Measurements from ENCODE around the gene DNER. TPM values are rescaled to one million over a fixed set of nuclear protein-coding genes. Genes with fewer than 3 reads are reported as not detected.
"Not testable (repeated sequence)": the region's sequence is repeated elsewhere in the genome, so short reads cannot be mapped to it uniquely, and the experiment has no call there.

Gene DNER
- polyA plus RNA-seq, 6 donors from 2014 or later = not detected

DNA sequence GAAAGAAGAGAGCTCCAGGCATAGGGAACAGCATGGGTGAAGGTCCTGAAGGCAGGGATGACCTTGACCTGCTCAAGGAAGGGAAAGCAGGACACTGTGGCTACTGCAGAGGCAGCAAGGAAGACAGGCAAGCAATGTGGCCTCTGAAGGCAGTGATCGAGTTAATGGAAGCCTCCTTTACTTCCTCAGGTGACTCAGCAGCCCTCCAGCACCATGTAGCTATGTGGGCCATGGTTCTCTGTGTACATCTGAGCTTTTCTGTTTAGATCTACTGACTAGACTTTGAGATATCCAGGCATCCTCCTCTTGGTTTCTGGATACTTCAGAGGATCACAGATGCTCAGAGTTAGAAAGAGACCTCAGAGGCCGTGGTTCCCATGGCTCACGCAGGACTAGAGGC is 336.0 kb downstream of the DNER start:
- Mint-ChIP-seq H3K9me3 (peaks cover 0 to 12% (median 6%) of the 10 kb centered on the region in 7 donors), H3K36me3 (peaks cover 0 to 8% of the 10 kb centered on the region in 2 donors), H3K27ac (no peak overlapping the region), H3K27me3 (peaks cover under 1 to 13% (median 12%) of the 10 kb centered on the region in 3 donors), H3K4me3 (no peak overlapping the region), H3K4me1 (no peaks in the 10 kb centered on the region)
- DNase-seq (no peak), ATAC-seq (ENCODE audit: low read depth in 2 of 2) (no peak)

DNA sequence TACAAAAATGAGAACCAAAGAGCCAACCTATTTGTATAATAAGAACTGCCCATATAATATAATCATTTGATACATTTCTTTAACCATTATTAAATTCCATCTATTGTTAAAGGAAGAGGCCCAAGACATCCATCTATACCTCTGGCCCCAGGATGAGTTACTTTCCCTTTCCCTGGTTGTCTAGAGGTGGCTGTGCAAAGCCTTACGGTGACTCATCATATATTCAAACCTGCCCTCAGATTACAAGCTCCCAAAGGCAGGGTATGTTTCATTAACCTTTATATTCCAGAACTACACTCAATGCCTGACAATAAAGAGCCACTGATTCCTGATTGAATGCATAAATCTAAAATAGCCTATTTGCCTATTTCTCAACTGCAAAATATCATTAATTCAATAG is 337.5 kb downstream of the DNER start:
- Mint-ChIP-seq H3K27ac (no peak overlapping the region), H3K36me3 (no peaks in the 10 kb centered on the region), H3K9me3 (peaks cover 0 to 11% (median 2%) of the 10 kb centered on the region in 7 donors), H3K4me1 (no peaks in the 10 kb centered on the region), H3K4me3 (no peak overlapping the region), H3K27me3 (peaks cover 12 to 26% (median 25%) of the 10 kb centered on the region in 3 donors)
- ATAC-seq (ENCODE audit: low read depth in 2 of 2) (no peak), DNase-seq (no peak)

DNA sequence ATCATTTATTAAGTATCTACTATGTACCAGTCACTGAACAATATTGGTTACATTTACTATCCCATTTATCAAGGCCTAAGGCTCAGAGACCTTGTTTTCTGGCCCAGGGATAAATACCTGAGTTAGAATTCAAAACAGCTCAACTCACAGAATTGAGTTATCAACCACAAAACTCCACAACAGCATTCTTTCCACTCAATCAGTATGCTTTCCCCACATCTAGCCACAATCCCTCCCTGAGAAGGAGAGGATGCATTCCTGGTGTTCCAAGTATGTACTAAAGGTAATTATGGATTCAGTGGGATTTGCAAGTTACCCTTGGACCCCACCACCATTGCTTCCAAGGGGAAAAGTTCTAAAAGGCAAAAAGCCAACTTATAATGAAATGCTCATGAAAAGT is 339.1 kb downstream of the DNER start:
- ATAC-seq (ENCODE audit: low read depth in 2 of 2) = no peak
- no peak for DNase-seq
- no peak overlapping the region for H3K27ac Mint-ChIP-seq
- no peaks in the 10 kb centered on the region for H3K36me3 Mint-ChIP-seq
- H3K4me3 Mint-ChIP-seq = no peak overlapping the region
- peaks cover 0 to 13% (median 3%) of the 10 kb centered on the region in 7 donors for H3K9me3 Mint-ChIP-seq
- H3K27me3 Mint-ChIP-seq = peaks cover 15 to 39% (median 29%) of the 10 kb centered on the region in 3 donors
- no peaks in the 10 kb centered on the region for H3K4me1 Mint-ChIP-seq

DNA sequence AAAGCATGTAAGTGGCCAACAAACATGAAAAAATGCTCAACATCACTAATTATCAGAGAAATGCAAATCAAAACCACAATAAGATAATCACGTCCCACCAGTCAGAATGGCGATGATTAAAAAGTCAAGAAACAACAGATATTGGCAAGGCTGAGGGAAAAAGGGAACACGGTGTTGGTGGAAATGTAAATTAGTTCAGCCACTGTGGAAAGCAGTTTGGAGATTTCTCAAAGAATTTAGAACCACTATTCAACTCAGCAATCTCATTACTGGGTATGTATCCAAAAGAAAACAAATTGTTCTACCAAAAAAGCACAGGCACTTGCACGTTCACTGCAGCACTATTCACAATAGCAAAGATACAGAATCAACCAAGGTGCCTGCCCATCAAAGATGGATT is 341.0 kb downstream of the DNER start:
- DNase-seq; H3K36me3 Mint-ChIP-seq; ATAC-seq (ENCODE audit: low read depth in 2 of 2); H3K4me1 Mint-ChIP-seq; H3K27ac Mint-ChIP-seq; H3K4me3 Mint-ChIP-seq: not testable (repeated sequence)
- H3K27me3 Mint-ChIP-seq = peaks cover 15 to 37% (median 20%) of the 10 kb centered on the region in 3 donors
- H3K9me3 Mint-ChIP-seq = peaks cover 0 to 15% (median 5%) of the 10 kb centered on the region in 7 donors

DNA sequence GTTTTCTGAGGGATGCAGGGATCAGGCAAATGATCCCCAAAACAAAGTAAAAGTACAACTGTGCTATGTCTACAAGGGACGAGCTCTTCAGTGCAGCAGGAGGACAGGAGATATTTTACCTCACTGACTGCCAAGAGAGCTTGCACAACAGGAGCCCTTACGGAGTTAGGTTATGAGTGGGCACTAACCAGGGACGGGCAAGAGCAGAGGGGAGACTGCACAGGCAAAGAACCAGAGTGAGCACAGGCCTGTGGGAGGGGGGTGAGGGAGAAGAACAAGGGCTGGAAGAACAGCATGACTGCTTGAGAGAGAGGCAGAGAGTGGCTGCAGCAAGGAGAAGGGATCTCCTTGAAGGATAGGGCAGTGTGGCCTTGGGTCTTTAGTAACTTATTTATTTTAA is 342.1 kb downstream of the DNER start:
- H3K27ac Mint-ChIP-seq = no peak overlapping the region
- H3K36me3 Mint-ChIP-seq = no peaks in the 10 kb centered on the region
- no peak for DNase-seq
- no peak for ATAC-seq (ENCODE audit: low read depth in 2 of 2)
- peaks cover 15 to 28% (median 16%) of the 10 kb centered on the region in 3 donors for H3K27me3 Mint-ChIP-seq
- peaks cover 0 to 18% (median 5%) of the 10 kb centered on the region in 7 donors for H3K9me3 Mint-ChIP-seq
- H3K4me1 Mint-ChIP-seq = no peaks in the 10 kb centered on the region
- no peak overlapping the region for H3K4me3 Mint-ChIP-seq

DNA sequence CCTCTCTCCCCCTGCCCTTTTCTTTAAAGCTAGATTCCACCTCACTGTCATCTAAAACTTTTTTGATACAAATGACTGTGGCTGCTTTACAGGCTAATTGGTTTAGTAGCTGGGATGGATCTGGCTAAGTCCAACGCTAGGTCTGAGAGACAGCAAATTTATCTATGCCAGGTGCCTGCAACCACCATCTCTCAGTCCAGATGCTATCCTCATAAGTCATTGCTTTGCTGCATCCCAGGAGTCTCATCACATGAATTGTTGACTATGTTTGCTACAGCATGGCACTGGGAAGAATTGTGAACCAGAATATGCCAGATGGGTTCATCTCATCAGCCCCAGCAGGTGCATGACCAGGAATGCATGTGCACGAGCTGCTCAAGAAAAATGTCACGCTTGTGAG is 343.3 kb downstream of the DNER start:
- no peak overlapping the region for H3K27ac Mint-ChIP-seq
- H3K4me1 Mint-ChIP-seq = no peaks in the 10 kb centered on the region
- no peak for ATAC-seq (ENCODE audit: low read depth in 2 of 2)
- peaks cover 0 to 18% (median 5%) of the 10 kb centered on the region in 7 donors for H3K9me3 Mint-ChIP-seq
- no peak overlapping the region for H3K4me3 Mint-ChIP-seq
- no peak for DNase-seq
- peaks cover 15 to 28% (median 16%) of the 10 kb centered on the region in 3 donors for H3K27me3 Mint-ChIP-seq
- no peaks in the 10 kb centered on the region for H3K36me3 Mint-ChIP-seq

DNA sequence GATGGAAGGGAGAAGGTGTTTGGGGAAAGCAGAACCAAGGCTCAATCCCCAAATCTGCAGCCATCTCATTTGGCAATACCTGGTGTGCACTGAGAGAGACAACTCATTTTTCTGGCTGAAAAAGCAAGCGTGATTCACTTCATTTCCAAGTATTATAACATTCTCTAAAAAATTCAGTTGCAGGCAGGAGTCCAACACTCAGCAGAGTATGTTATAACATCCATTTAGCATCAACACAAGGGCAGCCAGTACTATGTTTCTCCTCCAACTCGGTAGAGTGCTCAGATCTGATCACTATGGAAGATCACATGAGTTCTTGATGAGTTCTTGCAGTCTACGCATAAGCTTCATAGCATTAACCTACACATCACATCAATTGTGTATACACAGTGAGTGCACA is 343.8 kb downstream of the DNER start:
- no peaks in the 10 kb centered on the region for H3K4me1 Mint-ChIP-seq
- no peak overlapping the region for H3K27ac Mint-ChIP-seq
- peaks cover 16 to 28% (median 18%) of the 10 kb centered on the region in 3 donors for H3K27me3 Mint-ChIP-seq
- H3K4me3 Mint-ChIP-seq = no peak overlapping the region
- H3K36me3 Mint-ChIP-seq = no peaks in the 10 kb centered on the region
- no peak for DNase-seq
- peaks cover 0 to 18% (median 5%) of the 10 kb centered on the region in 7 donors for H3K9me3 Mint-ChIP-seq
- no peak for ATAC-seq (ENCODE audit: low read depth in 2 of 2)

DNA sequence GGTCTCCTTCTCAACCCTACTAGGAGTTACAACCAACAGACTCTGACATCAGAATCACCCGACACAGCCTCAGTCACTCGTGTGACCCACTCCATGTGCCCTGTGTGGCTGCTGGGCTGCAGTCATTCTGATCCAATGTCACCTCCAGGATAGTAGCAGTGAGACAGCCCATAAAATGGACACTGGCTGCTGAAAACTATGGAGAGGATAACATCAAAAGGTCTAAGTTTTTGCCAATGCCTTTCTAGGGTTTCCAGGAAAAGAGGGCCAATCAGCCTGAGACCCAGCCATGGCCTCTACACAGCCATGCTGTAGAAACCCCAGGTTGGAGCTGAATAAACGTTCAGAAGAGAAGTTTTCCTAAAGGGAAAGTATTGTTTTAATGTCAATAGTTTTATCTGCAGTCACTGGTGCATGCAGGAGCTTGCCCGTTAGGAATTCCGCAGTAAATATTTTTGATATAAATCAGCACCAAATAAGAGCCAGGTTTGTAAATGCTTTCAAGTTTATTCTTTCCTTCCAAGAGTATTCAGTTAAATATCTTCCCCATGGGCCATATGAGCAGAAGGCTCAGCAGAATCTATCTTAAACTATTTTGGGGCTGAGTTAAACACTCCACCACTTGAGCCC is 351.1 kb downstream of the DNER start:
- no peak for DNase-seq
- Mint-ChIP-seq H3K4me3 (no peak overlapping the region), H3K27ac (no peak overlapping the region), H3K4me1 (no peaks in the 10 kb centered on the region), H3K9me3 (peaks cover 0 to 2% (median 0%) of the 10 kb centered on the region in 7 donors), H3K27me3 (peaks cover 0 to 10% (median 5%) of the 10 kb centered on the region in 3 donors), H3K36me3 (no peaks in the 10 kb centered on the region)
- no peak for ATAC-seq (ENCODE audit: low read depth in 2 of 2)

DNA sequence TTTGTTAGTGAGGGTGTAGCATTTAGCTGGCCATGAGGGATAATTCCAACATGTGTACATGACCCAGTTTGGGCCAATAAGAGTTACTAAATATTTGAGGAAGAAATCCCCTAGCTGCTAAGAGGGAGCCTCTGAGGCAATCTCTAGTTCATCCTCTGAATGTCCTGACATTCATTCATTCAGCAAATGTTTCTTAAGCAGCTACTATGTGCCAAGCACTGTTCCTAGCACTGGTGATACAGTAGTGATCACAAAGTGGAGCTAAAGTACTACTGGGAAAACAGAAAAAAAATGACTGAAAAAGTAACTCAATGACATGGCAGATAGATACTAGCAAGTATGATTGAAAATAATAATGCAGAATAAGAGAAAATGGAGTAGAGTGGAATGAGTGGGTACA is 363.5 kb downstream of the DNER start:
- H3K27me3 Mint-ChIP-seq = peaks cover 8 to 24% (median 17%) of the 10 kb centered on the region in 3 donors

DNA sequence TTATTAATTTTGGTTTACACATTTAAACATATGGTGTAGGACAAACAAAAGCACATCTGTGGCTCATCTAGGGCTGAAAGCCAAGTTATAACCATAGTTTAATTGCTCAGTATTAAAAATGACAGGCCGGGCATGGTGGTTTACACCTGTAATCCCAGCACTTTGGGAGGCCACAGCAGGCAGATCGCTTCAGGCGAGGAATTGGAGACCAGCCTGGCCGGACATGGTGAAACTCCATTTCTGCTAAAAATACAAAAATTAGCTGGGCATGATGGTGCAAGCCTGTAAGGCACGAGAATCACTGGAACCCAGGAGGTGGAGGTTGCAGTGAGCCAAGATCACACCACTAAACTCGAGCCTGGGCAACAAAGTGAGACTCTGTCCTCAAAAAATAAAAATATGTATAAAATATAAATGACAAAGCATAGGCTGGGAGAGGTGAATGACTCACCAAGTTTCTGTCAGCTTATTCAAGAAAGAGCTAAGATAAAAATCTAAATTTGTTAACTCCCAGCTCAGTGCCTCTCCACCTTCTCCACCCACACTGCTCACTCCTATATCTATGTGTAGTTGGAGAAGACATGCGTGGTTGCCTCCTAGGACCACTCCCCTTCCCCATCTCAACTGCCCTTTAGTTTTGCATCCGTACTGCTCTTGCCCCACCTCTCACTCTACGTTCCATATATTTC is 364.1 kb downstream of the DNER start:
- H3K9me3 Mint-ChIP-seq = peaks cover 0 to 14% (median 7%) of the 10 kb centered on the region in 7 donors
- ATAC-seq (ENCODE audit: low read depth in 2 of 2) = no peak
- peaks cover 10 to 27% (median 21%) of the 10 kb centered on the region in 3 donors for H3K27me3 Mint-ChIP-seq
- DNase-seq = no peak
- no peaks in the 10 kb centered on the region for H3K36me3 Mint-ChIP-seq
- no peaks in the 10 kb centered on the region for H3K4me1 Mint-ChIP-seq
- no peak overlapping the region for H3K27ac Mint-ChIP-seq
- H3K4me3 Mint-ChIP-seq = no peak overlapping the region

More for the DNA sequence above, 363.5 kb downstream of the DNER start:
- DNase-seq = no peak
- Mint-ChIP-seq H3K27ac (no peak overlapping the region), H3K36me3 (no peaks in the 10 kb centered on the region), H3K4me1 (no peaks in the 10 kb centered on the region), H3K9me3 (peaks cover 0 to 14% (median 7%) of the 10 kb centered on the region in 7 donors), H3K4me3 (no peak overlapping the region)
- ATAC-seq (ENCODE audit: low read depth in 2 of 2) = no peak

DNA sequence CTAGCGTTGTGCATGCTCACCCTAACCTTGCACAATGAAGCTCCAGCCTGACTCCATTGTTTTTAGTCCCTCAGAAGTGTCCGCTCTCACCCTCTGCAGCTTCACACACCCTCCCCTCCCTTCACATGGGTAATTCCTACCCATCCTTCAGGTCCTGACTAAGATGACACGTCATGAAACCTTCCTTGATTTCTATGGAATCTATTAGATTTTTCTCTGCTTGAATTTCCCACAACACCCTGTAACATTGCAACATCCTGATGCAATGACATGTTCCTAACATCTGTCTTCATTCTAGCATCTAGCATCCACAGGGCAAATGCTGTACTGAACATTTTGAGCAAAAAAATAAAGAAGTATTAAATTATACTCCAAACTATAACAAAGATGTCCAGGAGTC is 366.2 kb downstream of the DNER start:
- no peak overlapping the region for H3K27ac Mint-ChIP-seq
- no peak for DNase-seq
- peaks cover 0 to 16% (median 7%) of the 10 kb centered on the region in 7 donors for H3K9me3 Mint-ChIP-seq
- H3K36me3 Mint-ChIP-seq = no peaks in the 10 kb centered on the region
- H3K27me3 Mint-ChIP-seq = peaks cover 14 to 30% (median 24%) of the 10 kb centered on the region in 3 donors
- no peak overlapping the region for H3K4me3 Mint-ChIP-seq
- no peak for ATAC-seq (ENCODE audit: low read depth in 2 of 2)
- H3K4me1 Mint-ChIP-seq = no peaks in the 10 kb centered on the region

DNA sequence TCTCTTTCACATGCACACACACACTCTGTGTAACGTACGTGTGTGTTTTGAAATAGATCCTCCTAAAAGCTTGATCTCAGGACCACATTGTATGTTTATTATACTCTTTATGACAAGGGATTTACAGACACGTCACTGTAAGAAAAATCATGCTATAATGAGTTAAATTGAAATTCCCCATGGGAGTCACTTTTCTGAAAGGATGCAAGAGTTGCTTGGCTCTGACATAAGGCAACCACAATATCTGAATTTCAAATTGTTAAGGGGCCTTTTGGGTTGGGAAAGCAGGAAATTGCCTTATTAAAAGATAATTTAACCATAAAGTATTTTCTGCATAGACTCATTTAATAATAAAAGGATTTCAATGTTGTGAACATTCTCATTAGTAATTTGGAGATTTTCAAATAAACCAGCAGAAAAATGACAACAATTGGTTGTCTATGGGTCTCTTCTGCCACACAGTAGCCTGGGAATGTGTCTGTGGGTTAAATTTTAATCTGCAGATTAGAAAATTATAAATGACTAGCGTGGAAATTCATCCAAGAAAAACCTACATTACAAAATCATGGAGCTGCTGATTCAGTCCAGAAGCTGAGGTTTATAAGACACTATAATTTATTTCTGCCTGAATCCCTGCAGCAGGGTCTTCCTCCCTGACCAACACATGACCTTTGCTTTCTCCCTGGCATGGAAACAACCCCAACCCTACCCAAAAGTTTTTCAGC is 367.4 kb downstream of the DNER start:
- Mint-ChIP-seq H3K36me3 (no peaks in the 10 kb centered on the region), H3K4me3 (no peak overlapping the region)

DNA sequence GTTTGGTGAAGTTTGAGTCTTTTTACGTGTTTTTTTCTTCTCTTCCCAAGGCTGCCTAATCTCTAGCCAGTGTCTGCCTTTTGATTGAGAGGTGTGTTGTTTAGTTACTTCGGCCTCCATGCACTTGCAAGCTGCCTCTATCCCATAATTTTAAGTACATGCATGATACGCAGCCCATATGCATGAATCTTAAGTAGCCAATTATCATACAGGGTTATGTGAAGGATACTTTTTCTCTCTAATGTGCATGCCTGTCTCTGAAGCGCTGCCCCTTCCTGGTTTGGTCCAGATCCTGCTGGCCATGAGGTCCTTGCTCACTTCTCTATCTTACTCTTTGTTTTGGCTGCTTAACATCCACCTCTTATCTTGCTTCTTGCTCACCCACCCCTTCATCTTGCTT is 369.4 kb downstream of the DNER start:
- no peak overlapping the region for H3K27ac Mint-ChIP-seq
- H3K36me3 Mint-ChIP-seq = no peaks in the 10 kb centered on the region
- peaks cover 0 to 8% (median 7%) of the 10 kb centered on the region in 7 donors for H3K9me3 Mint-ChIP-seq
- DNase-seq = no peak
- no peak for ATAC-seq (ENCODE audit: low read depth in 2 of 2)
- peaks cover 15 to 26% (median 19%) of the 10 kb centered on the region in 3 donors for H3K27me3 Mint-ChIP-seq
- no peak overlapping the region for H3K4me3 Mint-ChIP-seq
- peaks cover 0 to 5% (median 0%) of the 10 kb centered on the region in 3 donors for H3K4me1 Mint-ChIP-seq

More for the DNA sequence above, 367.4 kb downstream of the DNER start:
- peaks cover 0 to 4% (median 0%) of the 10 kb centered on the region in 3 donors for H3K4me1 Mint-ChIP-seq
- ATAC-seq (ENCODE audit: low read depth in 2 of 2) = no peak
- peaks cover 19 to 30% (median 24%) of the 10 kb centered on the region in 3 donors for H3K27me3 Mint-ChIP-seq
- H3K9me3 Mint-ChIP-seq = peaks cover 0 to 17% (median 7%) of the 10 kb centered on the region in 7 donors
- DNase-seq = no peak
- no peak overlapping the region for H3K27ac Mint-ChIP-seq

All from naive B cell (primary cell).